GM12878 (cell line): ENCODE data around the gene ZNF385C. TPM values are rescaled to one million over a fixed set of nuclear protein-coding genes. Genes with fewer than 3 reads are reported as not detected.

ENCODE experiments used
- ATAC-seq: fragments of 200-7000 bp; cut with Tn5 transposase; 3 replicates; pipeline ENCODE4 v1.9.1; 2020; ENCODE audit warnings: mild to moderate bottlenecking, moderate library complexity
- Bru-seq: library from RNA; stranded (reverse); fragments of 400-500 nt; gene quantifications from one replicate; lab custom pipeline; 2021; lab: Mats Ljungman, UMichigan
- BruChase-seq, 2 experiments: library from RNA; stranded (reverse); fragments of 400-500 nt; gene quantifications; one replicate each; lab custom pipeline; 2021; lab: Mats Ljungman, UMichigan
- BruUV-seq: library from RNA; stranded (reverse); fragments of 400-500 nt; replicated peaks from 2 replicates; lab custom pipeline; 2021; lab: Mats Ljungman, UMichigan
- CTCF ChIA-PET: fragments of 300-600 bp; sonication (Branson Sonifier 250); formaldehyde crosslinking; extraction: SDS; loops from one replicate; lab custom pipeline; 2021; ENCODE audit warnings: inconsistent platforms; lab: Yijun Ruan, JAX
- POLR2A ChIA-PET: fragments of 350-600 bp; formaldehyde crosslinking; extraction: SDS; loops from one replicate; lab custom pipeline; 2021; ENCODE audit warnings: inconsistent platforms; lab: Charles Lee
- RAD21 ChIA-PET: fragments of 300-600 bp; sonication (Branson Sonifier 250); formaldehyde crosslinking; loops from one replicate; lab custom pipeline; 2023; ENCODE audit warnings: antibody characterized with exemption; ENCODE audit not compliant: unreplicated experiment; lab: Charles Lee
- SMC1A ChIA-PET: fragments of 300-600 bp; sonication (Branson Sonifier 250); formaldehyde crosslinking; loops from one replicate; lab custom pipeline; 2023; ENCODE audit not compliant: unreplicated experiment, uncharacterized antibody; lab: Charles Lee
- DNase-seq: peaks from one replicate; pipeline ENCODE4 v3.0.0-alpha.2; 2011; ENCODE audit warnings: low read depth, low spot score
- FAIRE-seq: peaks from 3 replicates; lab custom pipeline; 2011; peaks lifted over from hg19 to GRCh38; lab: Jason Lieb, UNC
- H2AFZ ChIP-seq: 2 replicates; pipeline ENCODE4 v1.6.0; 2011; ENCODE audit warnings: low read depth, low read length, control low read depth; ENCODE audit not compliant: control insufficient read depth
- H3K27ac ChIP-seq: 2 replicates; pipeline ENCODE4 v1.5.1; 2011; ENCODE audit warnings: control low read depth; ENCODE audit not compliant: control insufficient read depth, insufficient read depth
- H3K27me3 ChIP-seq, 2 experiments: replicated peaks in 1 of 2; 2 replicates each; pipeline versions ENCODE4 v1.6.0 to v1.6.1; 2011; ENCODE audit warnings: low read length in 1 of 2; ENCODE audit not compliant: control insufficient read depth in 2 of 2, insufficient read depth in 2 of 2
- H3K36me3 ChIP-seq, 2 experiments: 2 replicates each; pipeline ENCODE4 v1.5.1; 2011; ENCODE audit warnings: low read length in 1 of 2; ENCODE audit not compliant: control insufficient read depth in 2 of 2, insufficient read depth in 2 of 2
- H3K4me1 ChIP-seq: 2 replicates; pipeline ENCODE4 v1.6.1; 2011; ENCODE audit warnings: mild to moderate bottlenecking, low read length, moderate library complexity, mixed read lengths; ENCODE audit not compliant: control insufficient read depth, insufficient read depth
- H3K4me2 ChIP-seq: 2 replicates; pipeline ENCODE4 v1.6.0; 2011; ENCODE audit warnings: control low read depth; ENCODE audit not compliant: control insufficient read depth, insufficient read depth
- H3K4me3 ChIP-seq: fragments of 200-600 bp; sonication (generic); 2 replicates; pipeline ENCODE4 v1.5.1; 2016
- H3K79me2 ChIP-seq: 2 replicates; pipeline ENCODE4 v1.6.0; 2011; ENCODE audit warnings: low read length; ENCODE audit not compliant: control insufficient read depth, insufficient read depth
- H3K9ac ChIP-seq: 2 replicates; pipeline ENCODE4 v1.8.0; 2011; ENCODE audit warnings: low read length, control low read depth, mixed read lengths; ENCODE audit not compliant: control insufficient read depth, insufficient read depth
- H3K9me3 ChIP-seq: replicated peaks from 3 replicates; pipeline ENCODE4 v1.5.1; 2011; ENCODE audit warnings: mild to moderate bottlenecking, low read length; ENCODE audit not compliant: control insufficient read depth, insufficient read depth
- H4K20me1 ChIP-seq: 2 replicates; pipeline ENCODE4 v1.6.0; 2011; ENCODE audit not compliant: control insufficient read depth, insufficient read depth
- EGR1 ChIP-seq, 2 experiments: IDR thresholded peaks; 1 replicate in 1 of 2; 2 replicates in 1 of 2; pipeline ENCODE4 v1.6.1; 2011 to 2012; ENCODE audit warnings: low read depth in 2 of 2, low read length in 2 of 2, borderline replicate concordance in 1 of 2, mild to moderate bottlenecking in 1 of 2, moderate library complexity in 1 of 2
- SP1 ChIP-seq: IDR thresholded peaks from one replicate; pipeline ENCODE4 v1.6.1; 2011; ENCODE audit warnings: low read depth, low read length
- WRNIP1 ChIP-seq: IDR thresholded peaks from 2 replicates; pipeline ENCODE4 v1.6.1; 2011; ENCODE audit warnings: low read depth, low read length, improper control_type of control experiment, borderline replicate concordance
- ZNF217 ChIP-seq: fragments of 450-650 bp; IDR thresholded peaks from 2 replicates; pipeline ENCODE4 v1.6.1; 2017; ENCODE audit warnings: antibody characterized with exemption, mild to moderate bottlenecking
- WGBS: methylation state at CpG from one replicate; pipeline ENCODE4 v1.1.6; 2016; ENCODE audit warnings: low lambda C conversion rate; ENCODE audit not compliant: insufficient replicate concordance, insufficient coverage; ENCODE audit errors: missing lambda C conversion rate; 5-methylcytosine and 5-hydroxymethylcytosine counted together
- in situ Hi-C: fragments of 300-500 bp; cut with MboI; formaldehyde crosslinking; loops from 9 replicates; pipeline ENCODE4 v1.14.3; 2018; ENCODE audit warnings: mixed read lengths
- intact Hi-C: fragments of 100-400 bp; cut with micrococcal nuclease; formaldehyde crosslinking; loops from one replicate; pipeline ENCODE4 v1.14.2; 2022; ENCODE audit not compliant: unreplicated experiment
- long read RNA-seq, 2 experiments: library from polyadenylated mRNA; unstranded; transcript quantifications; one replicate each; pipeline ENCODE4 v2.0.0, GENCODE V29; 2019 to 2020
- polyA minus RNA-seq, 3 experiments: library from RNA; depleted of rRNA, polyadenylated mRNA; stranded (reverse); fragments of >200 nt; gene quantifications; 2 replicates each; pipeline ENCODE4 v1.2.3, GENCODE V29; 2011
- polyA plus RNA-seq, 11 experiments: library from polyadenylated mRNA; depleted of rRNA in 4 of 11; unstranded in 6 of 11; stranded (reverse) in 5 of 11; fragments of >200 nt; fragmentation: Nextera tagmentation in 4 of 11; fragmentation: Illumina TruSeq in 1 of 11; extraction: Ambion mirVana in 4 of 11; extraction: Trizol in 1 of 11; gene quantifications; 1 replicate in 1 of 11; 2 replicates in 10 of 11; pipeline versions ENCODE4 v1.2.1 to v1.2.3, GENCODE V29; 2011 to 2016; ENCODE audit warnings: inconsistent platforms in 2 of 11, missing spikeins in 2 of 11, low read depth in 1 of 11
- total RNA-seq, 4 experiments: library from RNA; depleted of rRNA in 3 of 4; stranded (reverse); fragments of >200 nt in 3 of 4; fragmentation: Illumina TruSeq in 1 of 4; extraction: Trizol in 1 of 4; gene quantifications; 2 replicates each; pipeline versions ENCODE4 v1.2.1 to v1.2.3, GENCODE V29; 2013 to 2021
- TF ChIP-seq, protein P1 (sequence below): fragments of 450-650 bp; IDR thresholded peaks from 2 replicates; pipeline ENCODE4 v1.6.1; 2017; ENCODE audit warnings: borderline replicate concordance
- TF ChIP-seq, protein P2 (sequence below): IDR thresholded peaks from 2 replicates; pipeline ENCODE4 v1.6.1; 2012; ENCODE audit warnings: mild to moderate bottlenecking, low read depth, low read length
- TF ChIP-seq, protein P3 (sequence below): fragments of 450-650 bp; IDR thresholded peaks from 2 replicates; pipeline ENCODE4 v1.6.1; 2014; ENCODE audit warnings: mild to moderate bottlenecking

ZNF385C gene, protein sequence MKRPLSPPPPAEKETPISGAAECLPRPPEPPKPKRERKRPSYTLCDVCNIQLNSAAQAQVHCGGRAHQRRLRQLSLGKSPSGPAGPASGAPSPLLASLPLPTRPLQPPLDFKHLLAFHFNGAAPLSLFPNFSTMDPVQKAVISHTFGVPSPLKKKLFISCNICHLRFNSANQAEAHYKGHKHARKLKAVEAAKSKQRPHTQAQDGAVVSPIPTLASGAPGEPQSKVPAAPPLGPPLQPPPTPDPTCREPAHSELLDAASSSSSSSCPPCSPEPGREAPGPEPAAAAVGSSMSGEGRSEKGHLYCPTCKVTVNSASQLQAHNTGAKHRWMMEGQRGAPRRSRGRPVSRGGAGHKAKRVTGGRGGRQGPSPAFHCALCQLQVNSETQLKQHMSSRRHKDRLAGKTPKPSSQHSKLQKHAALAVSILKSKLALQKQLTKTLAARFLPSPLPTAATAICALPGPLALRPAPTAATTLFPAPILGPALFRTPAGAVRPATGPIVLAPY
- 0.37 and 1.7 TPM in 2 replicates for total RNA-seq (2013; cell fraction: nucleolus; rRNA removed)
- total RNA-seq (2014; rRNA removed) (not detected in 2 replicates), total RNA-seq (2014; rRNA removed; fragmentation: Illumina TruSeq; extraction: Trizol) (0.09 TPM in 1 of 2 replicates, not detected in the other), total RNA-seq (2021) (not detected in 2 replicates), polyA plus RNA-seq (2011; rRNA removed) (0.07 and 0.09 TPM in 2 replicates), polyA plus RNA-seq (2014; fragmentation: Illumina TruSeq; extraction: Trizol) (0.07 and 0.11 TPM in 2 replicates), polyA plus RNA-seq (2014; fragmentation: Nextera tagmentation; extraction: Ambion mirVana) (not detected), polyA plus RNA-seq (2014; rRNA removed) (0.04 and 0.20 TPM in 2 replicates), polyA plus RNA-seq (2016; fragmentation: Nextera tagmentation; extraction: Ambion mirVana) (under 1 TPM; 0.06 to 0.11 TPM), polyA minus RNA-seq (2011; rRNA and poly(A)+ RNA removed) (not detected in 2 replicates), Bru-seq, nascent RNA (percentile 16 among the genes with signal in this experiment), BruChase-seq, experiment 1, labeled RNA remaining after a 6-hour chase (percentile 15 among the genes with signal in this experiment), BruChase-seq, experiment 2, labeled RNA remaining after a 2-hour chase (percentile 17 among the genes with signal in this experiment)
- polyA plus RNA-seq (2011; ENCODE audit: low read depth): not detected
- 0.13 and 0.17 TPM in 2 replicates for polyA plus RNA-seq (2011; cell fraction: cytosol; rRNA removed)
- 0.06 and 0.36 TPM in 2 replicates for polyA plus RNA-seq (2011; cell fraction: nucleus; rRNA removed)
- polyA plus RNA-seq (2012): 0.26 and 0.56 TPM in 2 replicates
- not detected in 2 replicates for polyA minus RNA-seq (2011; cell fraction: cytosol; rRNA and poly(A)+ RNA removed)
- polyA minus RNA-seq (2011; cell fraction: nucleus; rRNA and poly(A)+ RNA removed): not detected in 2 replicates
- long read RNA-seq, experiment 1: 0 reads
- long read RNA-seq, experiment 2: 0 reads

DNA sequence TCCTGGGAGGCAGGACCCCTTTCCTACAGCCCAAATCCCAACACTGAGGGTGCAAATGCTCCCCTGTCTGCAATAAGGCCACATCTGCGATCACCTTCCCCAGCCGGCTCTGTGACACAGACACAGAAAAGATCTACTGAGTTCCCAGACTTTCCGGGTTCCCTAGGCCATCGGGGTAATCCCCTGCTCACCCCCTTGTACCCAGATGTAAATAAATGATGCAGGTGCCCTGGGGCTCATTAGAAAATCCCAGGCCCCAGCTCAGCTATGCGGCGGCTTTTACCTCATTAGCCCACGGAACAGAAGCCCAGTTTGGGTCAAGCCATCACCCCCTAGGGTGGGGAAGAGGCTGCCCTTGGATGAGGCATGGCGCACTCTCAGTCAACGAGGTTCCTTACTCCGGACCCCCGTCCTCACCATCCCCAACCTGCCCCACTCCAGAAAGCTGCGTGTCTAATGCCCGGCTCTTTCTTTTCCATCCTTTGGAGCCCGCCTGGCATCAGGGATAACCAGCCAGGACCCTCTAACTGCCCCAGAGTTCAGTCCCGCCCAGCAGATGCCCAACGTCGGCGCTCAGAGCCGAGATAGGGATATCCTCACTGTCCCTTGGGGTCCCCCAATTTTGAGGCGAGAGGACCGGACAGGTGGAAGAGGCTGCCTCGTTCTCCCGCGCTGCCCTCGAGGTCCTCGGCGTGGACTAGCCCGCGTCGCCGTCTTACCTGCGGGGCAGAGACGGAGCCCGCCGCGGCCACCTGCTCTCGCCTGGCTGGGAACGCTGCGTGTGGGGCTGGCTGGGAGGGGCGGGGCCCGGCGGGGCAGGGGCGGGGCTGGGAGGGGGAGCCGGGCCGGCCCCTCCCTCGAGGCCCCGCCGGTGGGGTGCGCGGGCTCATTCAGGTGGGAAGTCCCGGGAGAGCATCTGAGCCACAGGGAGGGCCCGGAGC is at the start of gene ZNF385C:
Gene ZNF385C (minus strand): TSS at position 783 of the 941 bp plus-strand sequence. CDS start 35,417 bp downstream, outside the sequence.
- ChIA-PET RAD21 (interaction anchor here (0.5 to 1.7 kb wide), 5 partner anchors 29 to 553 kb away, joined by 3 to 4 read pairs (median 3); partner anchors contain the start of gene ODAD4), SMC1A (interaction anchor here (1.2 to 1.3 kb wide), 2 partner anchors 15 to 133 kb away, joined by 4 to 7 read pairs; partner anchors contain the start of gene DHX58), CTCF (interaction anchor here (0.7 to 2.1 kb wide), 11 partner anchors 9 to 135 kb away, joined by 3 to 7 read pairs (median 3); partner anchors contain the start of gene KCNH4), POLR2A (interaction anchor here (1.1 to 1.4 kb wide), 2 partner anchors 11 to 14 kb away, joined by 3 read pairs; partner anchors contain the start of gene DHX58)
- Histone ChIP-seq H3K4me1 (peaks cover 5% of the 10 kb centered on the region), H3K9ac (no peak within 1 kb of the TSS; the same call in 1 of the 2 replicates), H3K4me2 (peak within 1 kb of the TSS; percentile 36), H3K27me3 (peaks cover 1 to 6% of the 10 kb centered on the region in 2 experiments; a peak in 1 of 4 replicates), H2AFZ (peak within 1 kb of the TSS; percentile 51), H3K79me2 (no peaks in the 10 kb centered on the region), H4K20me1 (0 out of 2 replicates have a peak, but pooled peaks cover 3% of the 10 kb centered on the region), H3K27ac (no peak within 1 kb of the TSS), H3K4me3 (no peak within 1 kb of the TSS; the same call in 1 of the 2 replicates), H3K36me3 (no peaks in the 10 kb centered on the region), H3K9me3 (no peaks in the 10 kb centered on the region)
- FAIRE-seq (no peak), DNase-seq (no peak), ATAC-seq (peak; percentile 69)
- WGBS: 13% methylated on average over 45 of the region's 52 CpGs
- intact Hi-C loops (no loop called here), in situ Hi-C loops (no loop called here)
- no TSS peak for BruUV-seq
- no peak for TF ChIP-seq SP1
- TF ChIP-seq WRNIP1: no peak
- TF ChIP-seq, protein P1, sequence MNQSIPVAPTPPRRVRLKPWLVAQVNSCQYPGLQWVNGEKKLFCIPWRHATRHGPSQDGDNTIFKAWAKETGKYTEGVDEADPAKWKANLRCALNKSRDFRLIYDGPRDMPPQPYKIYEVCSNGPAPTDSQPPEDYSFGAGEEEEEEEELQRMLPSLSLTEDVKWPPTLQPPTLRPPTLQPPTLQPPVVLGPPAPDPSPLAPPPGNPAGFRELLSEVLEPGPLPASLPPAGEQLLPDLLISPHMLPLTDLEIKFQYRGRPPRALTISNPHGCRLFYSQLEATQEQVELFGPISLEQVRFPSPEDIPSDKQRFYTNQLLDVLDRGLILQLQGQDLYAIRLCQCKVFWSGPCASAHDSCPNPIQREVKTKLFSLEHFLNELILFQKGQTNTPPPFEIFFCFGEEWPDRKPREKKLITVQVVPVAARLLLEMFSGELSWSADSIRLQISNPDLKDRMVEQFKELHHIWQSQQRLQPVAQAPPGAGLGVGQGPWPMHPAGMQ: no peak
- no peak for TF ChIP-seq EGR1 (IDR thresholded peaks at IDR 0.05; ENCODE audit: borderline replicate concordance in 1 of 2, low read depth in 2 of 2, low read length in 2 of 2)
- TF ChIP-seq, protein P2, sequence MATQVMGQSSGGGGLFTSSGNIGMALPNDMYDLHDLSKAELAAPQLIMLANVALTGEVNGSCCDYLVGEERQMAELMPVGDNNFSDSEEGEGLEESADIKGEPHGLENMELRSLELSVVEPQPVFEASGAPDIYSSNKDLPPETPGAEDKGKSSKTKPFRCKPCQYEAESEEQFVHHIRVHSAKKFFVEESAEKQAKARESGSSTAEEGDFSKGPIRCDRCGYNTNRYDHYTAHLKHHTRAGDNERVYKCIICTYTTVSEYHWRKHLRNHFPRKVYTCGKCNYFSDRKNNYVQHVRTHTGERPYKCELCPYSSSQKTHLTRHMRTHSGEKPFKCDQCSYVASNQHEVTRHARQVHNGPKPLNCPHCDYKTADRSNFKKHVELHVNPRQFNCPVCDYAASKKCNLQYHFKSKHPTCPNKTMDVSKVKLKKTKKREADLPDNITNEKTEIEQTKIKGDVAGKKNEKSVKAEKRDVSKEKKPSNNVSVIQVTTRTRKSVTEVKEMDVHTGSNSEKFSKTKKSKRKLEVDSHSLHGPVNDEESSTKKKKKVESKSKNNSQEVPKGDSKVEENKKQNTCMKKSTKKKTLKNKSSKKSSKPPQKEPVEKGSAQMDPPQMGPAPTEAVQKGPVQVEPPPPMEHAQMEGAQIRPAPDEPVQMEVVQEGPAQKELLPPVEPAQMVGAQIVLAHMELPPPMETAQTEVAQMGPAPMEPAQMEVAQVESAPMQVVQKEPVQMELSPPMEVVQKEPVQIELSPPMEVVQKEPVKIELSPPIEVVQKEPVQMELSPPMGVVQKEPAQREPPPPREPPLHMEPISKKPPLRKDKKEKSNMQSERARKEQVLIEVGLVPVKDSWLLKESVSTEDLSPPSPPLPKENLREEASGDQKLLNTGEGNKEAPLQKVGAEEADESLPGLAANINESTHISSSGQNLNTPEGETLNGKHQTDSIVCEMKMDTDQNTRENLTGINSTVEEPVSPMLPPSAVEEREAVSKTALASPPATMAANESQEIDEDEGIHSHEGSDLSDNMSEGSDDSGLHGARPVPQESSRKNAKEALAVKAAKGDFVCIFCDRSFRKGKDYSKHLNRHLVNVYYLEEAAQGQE: no peak
- no peak for TF ChIP-seq ZNF217
- TF ChIP-seq, protein P3, sequence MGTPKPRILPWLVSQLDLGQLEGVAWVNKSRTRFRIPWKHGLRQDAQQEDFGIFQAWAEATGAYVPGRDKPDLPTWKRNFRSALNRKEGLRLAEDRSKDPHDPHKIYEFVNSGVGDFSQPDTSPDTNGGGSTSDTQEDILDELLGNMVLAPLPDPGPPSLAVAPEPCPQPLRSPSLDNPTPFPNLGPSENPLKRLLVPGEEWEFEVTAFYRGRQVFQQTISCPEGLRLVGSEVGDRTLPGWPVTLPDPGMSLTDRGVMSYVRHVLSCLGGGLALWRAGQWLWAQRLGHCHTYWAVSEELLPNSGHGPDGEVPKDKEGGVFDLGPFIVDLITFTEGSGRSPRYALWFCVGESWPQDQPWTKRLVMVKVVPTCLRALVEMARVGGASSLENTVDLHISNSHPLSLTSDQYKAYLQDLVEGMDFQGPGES: no peak
